Cardiac muscle cell (in vitro differentiated cells and primary cell): ENCODE data around the gene PGAM1. TPM values are rescaled to one million over a fixed set of nuclear protein-coding genes. Genes with fewer than 3 reads are reported as not detected.
"Not testable (repeated sequence)": the region's sequence is repeated elsewhere in the genome, so short reads cannot be mapped to it uniquely, and the experiment has no call there.

Source experiments
- DNase-seq, 2 donors: peaks; one replicate each; pipeline versions ENCODE4 v3.0.0 to v3.0.0-alpha.2; 2010 to 2017; ENCODE audit warnings: low read depth in 1 of 2, low spot score in 1 of 2
- H3K27ac ChIP-seq: fragments of 200-600 bp; sonication (generic); 2 replicates; pipeline ENCODE4 v1.5.1; 2016
- H3K27me3 ChIP-seq: fragments of 200-600 bp; sonication (generic); 2 replicates; pipeline ENCODE4 v1.6.0; 2016; ENCODE audit warnings: control low read depth
- H3K36me3 ChIP-seq: fragments of 200-600 bp; sonication (generic); 2 replicates; pipeline ENCODE4 v1.5.1; 2016; ENCODE audit warnings: control low read depth
- H3K4me1 ChIP-seq: fragments of 200-600 bp; sonication (generic); 2 replicates; pipeline ENCODE4 v1.8.1; 2017; ENCODE audit warnings: low read depth, mild to moderate bottlenecking, mixed run types
- H3K4me3 ChIP-seq: fragments of 200-600 bp; sonication (generic); 2 replicates; pipeline ENCODE4 v1.5.1; 2016; ENCODE audit warnings: mild to moderate bottlenecking
- H3K9me3 ChIP-seq: fragments of 200-600 bp; sonication (generic); 2 replicates; pipeline ENCODE4 v1.5.1; 2017; ENCODE audit warnings: low read depth, mild to moderate bottlenecking, control low read depth
- polyA plus RNA-seq: library from polyadenylated mRNA; unstranded; fragments of >200 nt; fragmentation: Nextera tagmentation; extraction: Ambion mirVana; gene quantifications from 2 replicates; pipeline ENCODE4 v1.2.1, GENCODE V29; 2016
- total RNA-seq: library from RNA; depleted of rRNA; stranded (reverse); fragments of >200 nt; gene quantifications from 2 replicates; pipeline ENCODE4 v1.2.3, GENCODE V29; 2016
- TF ChIP-seq, protein P1 (sequence below): IDR thresholded peaks from 2 replicates; pipeline ENCODE4 v1.5.1; 2012; ENCODE audit warnings: low read depth, mild to moderate bottlenecking, low read length

PGAM1 gene
- total and polyA plus RNA-seq, 2 experiments from 2014 or later: 912 to 1,889 TPM

DNA sequence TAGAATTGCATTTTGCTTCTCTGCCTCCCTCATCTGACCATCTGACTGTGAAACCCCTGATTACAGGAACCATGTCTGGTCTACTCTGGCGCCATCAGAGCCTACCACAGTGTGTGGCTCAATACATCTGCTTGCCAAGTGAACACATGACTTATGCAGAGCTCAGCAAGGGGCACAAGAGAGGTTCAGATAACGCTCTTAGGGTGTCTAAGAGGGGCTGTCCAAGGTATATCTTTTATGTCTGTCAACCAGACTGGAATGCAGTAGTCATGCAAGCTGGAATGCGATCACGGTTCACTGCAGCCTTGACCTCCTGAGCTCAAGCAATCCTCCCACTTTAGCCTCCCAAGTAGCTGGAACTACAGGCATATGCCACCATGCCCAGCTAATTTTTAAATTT is 14.6 kb upstream of the PGAM1 start:
- no peaks in the 10 kb centered on the region for H3K36me3 ChIP-seq
- H3K27ac ChIP-seq: no peak overlapping the region
- TF ChIP-seq, protein P1, sequence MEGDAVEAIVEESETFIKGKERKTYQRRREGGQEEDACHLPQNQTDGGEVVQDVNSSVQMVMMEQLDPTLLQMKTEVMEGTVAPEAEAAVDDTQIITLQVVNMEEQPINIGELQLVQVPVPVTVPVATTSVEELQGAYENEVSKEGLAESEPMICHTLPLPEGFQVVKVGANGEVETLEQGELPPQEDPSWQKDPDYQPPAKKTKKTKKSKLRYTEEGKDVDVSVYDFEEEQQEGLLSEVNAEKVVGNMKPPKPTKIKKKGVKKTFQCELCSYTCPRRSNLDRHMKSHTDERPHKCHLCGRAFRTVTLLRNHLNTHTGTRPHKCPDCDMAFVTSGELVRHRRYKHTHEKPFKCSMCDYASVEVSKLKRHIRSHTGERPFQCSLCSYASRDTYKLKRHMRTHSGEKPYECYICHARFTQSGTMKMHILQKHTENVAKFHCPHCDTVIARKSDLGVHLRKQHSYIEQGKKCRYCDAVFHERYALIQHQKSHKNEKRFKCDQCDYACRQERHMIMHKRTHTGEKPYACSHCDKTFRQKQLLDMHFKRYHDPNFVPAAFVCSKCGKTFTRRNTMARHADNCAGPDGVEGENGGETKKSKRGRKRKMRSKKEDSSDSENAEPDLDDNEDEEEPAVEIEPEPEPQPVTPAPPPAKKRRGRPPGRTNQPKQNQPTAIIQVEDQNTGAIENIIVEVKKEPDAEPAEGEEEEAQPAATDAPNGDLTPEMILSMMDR: no peak
- peak; percentile 44 to 78 for DNase-seq
- H3K27me3 ChIP-seq: no peaks in the 10 kb centered on the region
- H3K4me1 ChIP-seq: no peaks in the 10 kb centered on the region
- no peak overlapping the region for H3K4me3 ChIP-seq
- H3K9me3 ChIP-seq: no peaks in the 10 kb centered on the region

DNA sequence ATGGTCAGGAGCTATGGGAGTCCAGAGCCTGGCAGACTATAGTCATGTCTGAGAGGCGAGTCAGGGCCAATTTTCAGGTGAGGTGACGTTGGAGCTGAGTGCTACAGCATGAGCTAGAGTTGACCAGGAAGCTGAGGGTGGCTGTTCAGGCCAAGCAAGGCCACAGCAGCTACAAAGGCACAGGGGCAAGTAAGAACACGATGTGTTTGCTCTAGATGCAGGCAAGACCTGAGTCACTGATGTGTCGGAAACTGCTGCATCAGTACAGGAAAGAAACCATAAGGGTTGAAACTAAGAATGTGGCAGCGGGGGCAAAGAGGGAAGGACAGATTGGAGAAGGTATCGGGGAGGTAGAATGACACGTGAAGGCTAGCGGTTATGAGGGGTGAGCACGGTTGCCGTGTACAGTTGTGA is 13.1 kb upstream of the PGAM1 start:
- no peak for DNase-seq
- H3K27ac ChIP-seq: no peak overlapping the region
- H3K27me3 ChIP-seq: no peaks in the 10 kb centered on the region
- TF ChIP-seq, protein P1: no peak
- no peaks in the 10 kb centered on the region for H3K4me1 ChIP-seq
- no peaks in the 10 kb centered on the region for H3K36me3 ChIP-seq
- H3K9me3 ChIP-seq: no peaks in the 10 kb centered on the region
- no peak overlapping the region for H3K4me3 ChIP-seq

DNA sequence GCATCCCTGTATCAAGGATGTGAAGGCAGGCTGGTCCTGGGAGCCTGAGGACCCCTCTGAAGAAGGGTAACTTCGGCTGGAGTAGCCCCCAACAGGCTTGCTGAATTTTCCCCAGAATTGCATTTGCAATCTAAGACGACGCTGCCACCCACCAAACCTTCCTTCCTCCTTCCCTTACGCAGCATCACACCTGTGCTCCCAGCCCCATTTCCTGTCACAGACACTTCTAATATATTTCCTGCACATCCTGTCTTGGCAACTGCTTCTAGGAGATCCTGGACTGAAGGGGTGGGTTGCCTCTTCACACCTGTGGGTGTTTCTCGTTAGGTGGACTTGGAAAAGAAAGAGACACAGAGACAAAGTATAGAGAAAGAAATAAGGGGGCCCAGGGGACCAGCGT is 9.4 kb upstream of the PGAM1 start:
- no peaks in the 10 kb centered on the region for H3K27me3 ChIP-seq
- H3K36me3 ChIP-seq: no peaks in the 10 kb centered on the region
- TF ChIP-seq, protein P1: no peak
- no peaks in the 10 kb centered on the region for H3K4me1 ChIP-seq
- no peak overlapping the region for H3K27ac ChIP-seq
- no peak overlapping the region for H3K4me3 ChIP-seq
- no peak for DNase-seq
- H3K9me3 ChIP-seq: no peaks in the 10 kb centered on the region

DNA sequence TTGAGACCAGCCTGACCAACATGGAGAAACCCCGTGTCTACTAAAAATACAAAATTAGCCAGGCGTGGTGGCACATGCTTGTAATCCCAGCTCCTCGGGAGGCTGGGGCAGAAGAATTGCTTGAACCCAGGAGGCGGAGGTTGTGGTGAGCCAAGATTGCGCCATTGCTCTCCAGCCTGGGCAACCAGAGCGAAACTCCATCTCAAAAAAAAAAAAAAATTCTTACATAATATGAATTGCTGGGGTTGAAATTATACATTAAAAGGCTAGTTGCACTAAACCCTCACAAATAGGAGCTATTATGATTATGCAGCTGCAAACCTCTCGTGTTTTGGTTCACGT is 2.3 kb upstream of the PGAM1 start:
- not testable (repeated sequence) for H3K27me3 ChIP-seq, H3K4me3 ChIP-seq, DNase-seq, H3K36me3 ChIP-seq, H3K4me1 ChIP-seq, H3K9me3 ChIP-seq
- H3K27ac ChIP-seq: peak overlapping the region; percentile 68

DNA sequence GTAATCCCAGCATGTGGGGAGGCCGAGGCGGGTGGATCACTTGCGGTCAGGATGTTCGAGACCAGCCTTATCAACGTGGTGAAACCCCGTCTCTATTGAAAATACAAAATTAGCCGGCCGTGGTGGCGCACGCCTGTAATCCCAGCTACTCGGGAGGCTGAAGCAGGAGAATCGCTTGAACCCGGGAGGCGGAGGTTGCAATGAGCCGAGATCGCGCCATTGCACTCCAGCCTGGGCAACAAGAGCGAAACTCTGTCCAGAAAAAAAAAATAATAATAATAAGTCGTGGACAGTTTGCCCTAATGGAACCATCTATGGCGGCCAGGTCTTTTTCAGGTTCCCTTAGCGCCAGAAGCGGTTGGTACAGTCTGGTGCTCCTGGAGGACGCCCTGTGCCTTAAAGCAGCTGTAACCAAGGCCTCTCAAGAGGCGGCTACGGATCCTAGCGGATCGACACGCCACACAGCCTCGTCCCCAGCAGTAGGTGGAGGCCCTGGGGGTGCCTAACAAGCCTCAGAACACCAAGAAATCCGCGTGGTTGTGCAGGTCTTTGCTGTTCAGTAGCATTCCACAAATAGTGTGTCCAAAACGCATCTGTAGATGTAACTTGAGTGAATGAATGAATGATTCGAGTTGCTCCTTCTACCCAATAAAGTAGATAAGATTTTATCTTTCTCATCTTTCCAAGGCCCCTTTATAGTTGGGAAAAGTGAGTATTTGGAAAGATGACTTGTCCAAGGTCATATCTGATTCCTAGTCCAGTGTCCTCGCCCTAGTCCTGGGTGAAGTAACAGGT is 982 bp downstream of the PGAM1 start:
- Histone ChIP-seq H3K27me3 (no peaks in the 10 kb centered on the region), H3K4me3 (peak overlapping the region; percentile 62), H3K27ac (peak overlapping the region; percentile 68), H3K36me3 (peaks cover 27% of the 10 kb centered on the region), H3K4me1 (peaks cover 11% of the 10 kb centered on the region), H3K9me3 (no peaks in the 10 kb centered on the region)
- TF ChIP-seq, protein P1: no peak
- DNase-seq: peak in 1 of 2 donors; percentile 39

DNA sequence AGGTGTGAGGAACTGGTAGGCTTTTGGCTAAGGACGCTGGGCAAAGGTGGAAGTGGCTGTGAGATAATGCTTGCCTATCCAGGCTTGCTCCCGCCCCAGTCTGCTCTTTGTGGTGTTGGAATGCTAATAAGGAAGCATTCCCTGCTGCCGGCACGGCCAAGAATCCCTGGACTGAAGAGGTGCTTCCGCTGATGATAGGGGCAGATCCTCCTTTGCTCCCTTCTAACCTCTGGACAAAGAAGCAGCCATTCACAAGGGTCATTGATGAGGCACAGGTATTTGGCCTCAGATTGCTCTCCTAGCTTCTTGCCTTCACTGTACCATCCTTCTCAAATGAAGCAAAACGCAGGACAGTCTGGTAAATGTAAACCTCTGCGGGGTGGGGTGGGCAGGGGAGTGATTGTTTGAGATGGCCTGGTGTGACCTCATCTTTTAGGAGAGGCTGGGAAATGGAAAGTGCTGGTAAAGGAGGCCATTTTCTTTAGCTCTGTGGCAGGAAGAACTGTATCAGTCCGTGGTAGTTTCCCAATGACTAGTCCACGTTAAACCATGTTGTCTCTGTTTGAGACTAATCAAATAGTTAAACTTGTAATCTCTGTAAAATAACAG is 1.7 kb downstream of the PGAM1 start:
- H3K4me1 ChIP-seq: peaks cover 11% of the 10 kb centered on the region
- H3K9me3 ChIP-seq: no peaks in the 10 kb centered on the region
- H3K4me3 ChIP-seq: peak overlapping the region; percentile 62
- H3K27ac ChIP-seq: peak overlapping the region; percentile 68
- H3K27me3 ChIP-seq: no peaks in the 10 kb centered on the region
- TF ChIP-seq, protein P1: no peak
- DNase-seq: peak; percentile 52 to 60
- peaks cover 29% of the 10 kb centered on the region for H3K36me3 ChIP-seq
